ENCODE measurements around the gene CTTNBP2.

The CTTNBP2 gene

DNA sequence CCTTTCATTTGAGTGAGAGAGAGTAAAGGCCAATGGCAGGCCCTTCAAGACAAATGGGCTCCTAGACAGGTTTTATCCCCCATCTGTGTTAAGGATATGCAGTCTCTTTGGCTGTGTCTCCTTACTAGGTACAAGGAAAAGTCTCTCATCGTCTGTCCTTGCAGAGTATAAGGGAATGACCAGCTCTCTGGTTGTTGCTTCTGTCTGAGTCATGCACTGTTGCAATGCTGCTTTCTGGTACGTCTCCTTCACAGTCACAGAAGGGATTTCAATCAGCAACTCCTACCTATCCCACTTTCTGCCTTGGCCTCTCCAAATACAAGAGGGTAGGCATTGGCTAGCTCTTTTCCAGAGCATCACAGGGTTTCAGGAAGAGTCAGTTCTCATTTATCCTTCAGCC, 48.1 kb downstream of the CTTNBP2 start:
- DNase-seq = peak in 1 of 14 donors; percentile 5

DNA sequence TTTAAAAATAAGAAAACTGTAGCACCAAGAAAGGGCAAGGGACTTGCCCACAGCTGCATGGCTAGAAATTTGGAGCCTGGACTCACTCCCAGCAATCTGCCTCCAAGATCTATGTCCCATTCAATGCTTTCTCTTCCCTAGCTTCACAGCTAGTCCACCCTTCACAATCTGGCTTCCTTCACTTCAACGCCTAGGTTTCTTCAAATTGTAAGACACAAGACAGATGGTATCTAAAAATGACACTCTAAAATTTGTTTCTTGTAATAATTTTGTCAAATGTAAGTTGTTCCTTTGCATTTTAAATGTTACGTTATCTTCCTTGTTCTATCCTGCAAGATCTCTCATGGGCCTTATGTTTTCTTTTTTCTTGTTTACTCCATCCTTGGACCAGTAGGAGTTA, 48.6 kb downstream of the CTTNBP2 start:
- DNase-seq = no peak

DNA sequence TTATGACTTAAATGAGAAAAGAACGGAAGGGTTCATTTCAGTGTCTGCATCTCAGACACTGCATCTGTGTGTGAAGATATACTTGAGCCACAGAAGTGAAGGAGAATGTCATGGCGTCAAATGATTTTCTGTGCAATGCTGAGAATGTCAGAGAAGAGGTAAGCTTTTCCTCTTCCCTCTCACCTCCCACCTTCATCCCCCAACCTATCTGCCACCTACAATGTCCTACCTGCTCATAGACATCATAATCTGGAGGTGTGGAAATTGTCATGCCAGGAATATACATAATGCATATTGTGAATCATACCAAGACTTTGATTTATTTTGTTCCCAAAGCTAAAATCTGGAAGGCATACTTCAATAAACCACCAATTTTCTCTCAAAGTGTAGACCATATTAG, 53.7 kb downstream of the CTTNBP2 start:
- DNase-seq = no peak

DNA sequence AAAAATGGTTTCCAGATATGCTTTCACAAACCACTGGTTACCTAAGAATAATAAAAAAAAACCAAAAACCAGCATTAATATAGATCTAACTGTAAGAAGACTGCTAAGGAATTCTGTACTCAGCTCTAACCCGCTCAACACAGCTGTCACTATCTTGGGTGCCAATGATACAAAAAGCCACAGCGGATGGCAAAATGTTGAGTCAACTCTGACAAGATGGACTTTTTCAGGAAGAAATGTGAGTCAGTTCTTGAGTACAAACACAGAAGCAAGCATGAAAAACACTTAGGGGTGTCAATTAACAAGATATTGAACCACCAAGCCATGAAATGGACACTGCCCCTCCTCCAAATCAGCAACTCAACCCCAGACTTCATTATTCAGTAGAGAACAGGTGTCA, 55.0 kb downstream of the CTTNBP2 start:
- no peak for DNase-seq

DNA sequence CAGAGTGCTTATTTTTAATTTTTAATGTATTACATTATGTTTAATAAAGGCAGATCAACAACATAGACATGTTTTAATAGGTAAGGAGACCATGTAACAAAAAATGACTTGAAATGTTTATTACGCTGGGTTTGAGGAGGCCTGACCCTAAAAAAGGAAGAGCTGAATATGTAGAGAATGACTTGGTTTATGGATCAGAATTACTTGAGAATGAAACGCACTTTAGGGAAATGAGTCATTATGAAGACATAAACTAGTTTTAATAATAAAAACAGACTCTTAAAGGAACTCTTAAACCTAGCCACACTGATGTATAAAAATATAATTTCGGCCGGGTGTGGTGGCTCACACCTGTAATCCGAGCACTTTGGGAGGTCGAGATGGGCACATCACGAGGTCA, 56.5 kb downstream of the CTTNBP2 start:
- no peak for DNase-seq

DNA sequence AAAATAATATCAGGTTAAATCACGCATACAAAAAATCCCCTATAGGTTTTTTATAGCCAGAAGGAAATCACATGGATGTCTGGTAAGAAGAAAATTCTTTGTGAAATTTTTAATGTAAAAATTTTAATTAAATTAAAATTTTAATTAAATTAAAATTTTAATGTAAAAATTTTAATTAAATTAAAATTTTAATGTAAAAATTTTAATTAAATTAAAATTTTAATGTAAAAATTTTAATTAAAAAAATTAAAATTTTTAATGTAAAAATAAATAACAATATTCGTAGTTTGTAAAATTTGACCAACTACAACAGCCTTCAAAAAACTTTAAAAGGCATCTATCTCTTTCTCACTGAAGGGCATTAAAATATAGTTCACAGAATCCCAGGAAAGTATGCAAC, 61.5 kb downstream of the CTTNBP2 start:
- DNase-seq = no peak

DNA sequence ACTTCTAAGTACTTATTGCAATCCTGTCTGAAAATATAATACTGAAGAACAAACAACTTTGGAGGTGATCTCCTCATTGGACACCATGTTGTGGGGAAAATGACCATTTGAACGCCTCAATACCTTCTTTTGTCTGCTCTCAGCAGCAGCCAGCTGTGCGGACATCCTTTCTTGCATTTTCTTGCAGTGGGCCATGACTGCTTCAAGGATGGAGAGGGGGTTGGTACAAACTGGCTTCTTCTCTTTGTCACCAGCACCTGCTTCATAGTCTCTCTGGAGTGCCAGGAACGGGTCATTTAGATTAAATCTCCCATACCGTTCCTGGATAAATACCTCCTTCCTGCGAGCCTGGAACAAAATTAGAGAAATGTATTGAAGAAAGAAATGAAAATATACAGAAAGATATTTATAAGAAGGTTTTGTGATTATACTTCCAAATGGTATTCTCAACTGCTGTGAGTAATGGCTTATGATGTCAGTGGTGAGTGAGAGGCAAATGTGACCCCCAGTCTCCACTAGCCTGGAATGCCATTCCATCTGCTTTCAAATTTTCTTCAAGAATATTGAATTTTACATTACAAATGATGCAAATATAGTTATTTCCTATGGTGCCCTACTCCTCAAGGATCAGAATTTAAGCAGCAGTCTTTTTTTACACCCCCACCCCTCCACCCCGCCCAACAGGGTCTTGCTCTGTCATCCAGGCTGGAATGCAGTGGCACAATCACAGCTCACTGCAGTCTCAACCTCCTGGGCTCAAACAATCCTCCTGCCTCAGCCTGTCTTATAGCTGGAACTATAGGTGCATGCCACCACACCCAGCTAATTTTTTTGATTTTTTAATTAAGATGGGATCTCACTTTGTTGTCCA, 62.4 kb downstream of the CTTNBP2 start:
- no peak for DNase-seq

DNA sequence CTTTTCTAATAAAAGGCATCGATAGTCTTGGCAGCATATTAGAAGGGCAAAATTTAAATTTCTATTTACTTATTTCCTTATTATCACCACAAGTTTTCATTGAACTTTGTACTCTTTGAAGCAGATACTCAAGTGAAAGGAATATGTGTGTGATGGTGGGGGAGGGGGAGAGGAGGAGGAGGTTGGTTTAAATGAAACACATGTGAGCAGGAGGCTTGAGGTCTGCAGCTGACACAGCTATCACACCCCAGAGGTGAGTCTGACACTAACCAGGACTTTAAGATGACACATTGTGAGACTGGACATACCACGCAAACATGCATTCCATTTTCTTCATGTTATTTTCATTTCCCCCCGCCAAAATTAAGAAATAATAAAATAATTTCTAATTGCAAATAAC, 63.3 kb downstream of the CTTNBP2 start:
- DNase-seq = no peak

DNA sequence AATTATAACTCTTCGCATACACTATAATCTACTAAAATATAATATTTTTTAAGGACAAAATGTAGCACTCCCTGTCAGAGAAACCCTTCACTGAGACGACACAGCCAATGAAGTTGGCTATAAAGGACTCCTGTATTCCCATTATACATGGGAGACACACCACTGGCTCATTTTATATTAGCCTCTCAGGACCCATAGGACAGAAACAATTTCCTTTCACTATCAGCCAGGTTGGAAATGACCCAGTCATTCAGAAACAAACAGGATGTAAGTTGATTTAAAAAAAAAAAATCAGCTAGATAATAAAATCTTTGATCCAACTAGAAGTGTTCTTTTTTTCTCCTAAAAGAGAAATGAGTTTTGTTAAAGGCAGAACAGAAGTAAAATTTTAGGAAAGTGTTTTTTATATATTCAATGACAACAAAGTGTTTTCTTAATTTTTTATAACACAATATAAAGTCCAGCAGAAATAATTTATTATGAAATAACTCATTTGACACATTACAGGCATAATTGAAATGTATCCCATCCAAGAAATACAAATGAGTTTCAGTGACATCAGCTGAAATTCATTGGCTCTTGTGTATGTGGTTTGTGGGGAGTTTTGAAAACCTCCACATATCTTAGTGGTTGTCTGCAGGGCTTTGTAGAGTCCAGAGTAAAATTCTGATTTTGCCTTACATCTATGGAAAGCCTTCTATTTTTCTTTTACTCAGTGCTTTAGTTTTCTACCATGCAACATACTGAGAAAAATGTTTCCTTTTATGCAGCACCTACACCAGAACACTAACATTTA, 64.1 kb downstream of the CTTNBP2 start:
- DNase-seq = no peak

DNA sequence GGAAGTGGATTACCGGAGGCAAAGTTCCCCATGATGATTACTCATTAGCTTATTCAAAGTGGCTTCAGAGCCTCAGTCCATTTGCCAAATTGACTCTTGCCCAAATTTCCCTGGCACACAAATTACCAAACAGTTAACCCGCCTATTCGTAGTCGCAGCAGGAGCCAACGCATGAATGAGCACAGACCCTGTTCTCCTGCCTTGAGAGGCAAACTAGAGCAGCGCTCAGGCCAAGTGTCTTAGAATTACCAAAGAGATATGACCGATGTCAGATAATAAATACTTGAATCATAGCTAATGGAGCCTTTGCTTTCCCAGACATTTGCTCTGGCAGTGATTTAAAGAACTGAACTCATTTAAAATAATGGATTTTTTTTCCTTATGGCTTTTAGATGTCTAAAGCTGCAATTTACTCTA, 64.9 kb downstream of the CTTNBP2 start:
- DNase-seq = peak in 11 of 14 donors; percentile 21 to 93 (median 48)

DNA sequence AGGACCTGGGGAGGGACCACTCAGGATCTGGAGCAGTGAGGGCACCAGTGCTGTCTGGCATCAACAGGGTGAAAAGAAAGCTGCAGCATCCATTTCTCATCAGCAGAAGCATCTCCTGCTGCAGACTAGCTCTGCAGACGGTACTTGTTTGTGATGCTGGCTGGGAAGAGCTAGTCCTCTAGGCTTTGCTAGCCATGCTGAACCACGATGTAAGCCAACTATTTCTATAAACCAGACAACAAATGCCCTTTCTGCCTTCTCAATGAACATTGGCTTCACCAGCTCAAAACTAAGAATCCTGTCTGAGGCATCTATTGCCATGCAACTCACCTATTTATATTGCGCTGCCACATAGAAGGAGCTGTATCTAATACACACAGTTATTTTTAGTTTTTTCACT, 65.6 kb downstream of the CTTNBP2 start:
- DNase-seq = no peak

DNA sequence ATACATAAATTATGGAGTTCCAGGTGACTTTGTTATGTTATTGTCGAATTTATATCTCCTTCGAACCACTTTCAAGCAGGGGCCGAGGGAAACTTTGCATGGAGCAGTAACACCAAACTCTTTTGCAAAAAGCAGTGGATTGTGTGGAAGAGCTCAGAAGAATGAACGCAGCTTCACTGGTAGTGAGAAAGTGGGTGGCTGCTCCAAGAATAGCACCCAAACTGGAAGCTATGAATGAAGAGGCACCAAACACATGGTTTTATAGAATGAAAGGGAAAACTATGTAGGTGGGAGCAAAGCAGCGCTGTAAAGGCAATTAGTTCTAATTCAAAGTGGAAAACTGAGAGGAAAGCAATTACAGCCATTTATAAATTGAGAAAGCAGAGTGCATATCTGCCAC, 67.2 kb downstream of the CTTNBP2 start:
- DNase-seq = no peak

DNA sequence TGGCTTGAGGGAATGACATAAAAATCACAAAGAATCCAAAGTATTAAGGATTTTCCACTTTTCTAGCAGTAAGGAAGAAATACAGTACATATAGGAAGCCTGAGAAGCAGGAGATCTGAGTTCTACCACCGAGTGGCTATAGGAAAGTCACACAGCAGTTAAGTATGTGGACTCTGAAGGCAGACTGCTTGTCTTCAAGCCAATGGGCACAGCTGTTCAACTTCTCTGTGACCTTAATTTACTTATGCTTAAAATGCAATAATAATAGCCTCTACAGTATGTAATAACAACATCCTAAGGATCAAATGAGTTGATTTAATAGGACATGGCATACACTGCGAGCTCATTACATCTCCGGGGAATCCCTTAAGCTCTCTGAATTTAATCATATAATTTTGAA, 68.0 kb downstream of the CTTNBP2 start:
- DNase-seq = no peak

DNA sequence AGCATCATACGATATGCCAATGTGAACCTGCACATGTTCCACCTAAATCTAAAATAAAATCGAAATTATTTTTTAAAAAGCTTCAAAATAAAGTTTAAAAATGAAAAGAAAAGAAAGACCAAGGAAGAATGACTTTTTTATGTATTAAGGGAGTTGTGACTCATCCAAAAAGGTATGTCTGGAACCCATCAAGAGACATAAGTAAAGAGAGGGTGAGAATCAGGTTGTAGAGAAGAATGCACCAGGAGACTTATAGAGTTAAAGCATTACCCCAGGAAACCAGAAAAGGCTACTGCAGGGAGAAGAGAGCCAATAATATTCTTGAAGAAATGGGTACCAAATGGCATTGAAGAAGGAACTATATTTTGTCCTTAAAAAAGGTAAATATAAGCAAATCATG, 69.8 kb downstream of the CTTNBP2 start:
- no peak for DNase-seq

DNA sequence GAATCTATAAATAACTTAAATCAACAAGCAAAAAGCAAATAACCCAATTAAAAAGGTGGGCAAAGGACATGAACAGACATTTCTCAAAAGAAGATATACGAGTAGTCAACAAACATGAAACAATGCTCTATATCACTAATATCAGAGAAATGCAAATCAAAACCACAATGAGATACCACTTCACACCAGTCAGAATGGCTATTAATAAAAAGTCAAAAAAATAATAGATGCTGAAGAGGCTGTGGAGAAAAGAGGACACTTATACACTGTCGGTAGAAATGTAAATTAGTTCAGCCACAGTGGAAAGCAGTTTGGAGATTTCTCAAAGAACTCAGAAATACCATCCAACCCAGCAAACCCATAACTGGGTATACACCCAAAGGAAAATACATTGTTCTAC, 70.6 kb downstream of the CTTNBP2 start:
- DNase-seq = no peak

DNA sequence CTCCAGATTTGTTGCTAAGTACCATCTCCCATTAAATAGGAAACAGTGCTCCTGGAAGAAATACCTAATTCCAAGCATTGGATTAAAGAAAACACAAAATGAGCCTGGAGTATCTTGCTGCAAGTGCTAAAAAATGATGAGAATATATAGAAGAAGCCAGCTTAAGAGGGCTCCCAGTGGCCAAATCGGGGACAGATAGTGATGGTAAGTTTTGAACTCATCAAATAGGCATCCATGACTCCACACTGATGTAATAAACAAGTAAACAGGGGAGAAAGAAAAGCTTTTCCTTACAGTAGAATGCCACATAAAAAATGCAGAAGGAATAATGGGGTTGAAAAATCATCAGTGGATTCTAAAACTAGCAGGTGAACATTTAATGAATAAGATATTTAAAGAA, 72.4 kb downstream of the CTTNBP2 start:
- no peak for DNase-seq

DNA sequence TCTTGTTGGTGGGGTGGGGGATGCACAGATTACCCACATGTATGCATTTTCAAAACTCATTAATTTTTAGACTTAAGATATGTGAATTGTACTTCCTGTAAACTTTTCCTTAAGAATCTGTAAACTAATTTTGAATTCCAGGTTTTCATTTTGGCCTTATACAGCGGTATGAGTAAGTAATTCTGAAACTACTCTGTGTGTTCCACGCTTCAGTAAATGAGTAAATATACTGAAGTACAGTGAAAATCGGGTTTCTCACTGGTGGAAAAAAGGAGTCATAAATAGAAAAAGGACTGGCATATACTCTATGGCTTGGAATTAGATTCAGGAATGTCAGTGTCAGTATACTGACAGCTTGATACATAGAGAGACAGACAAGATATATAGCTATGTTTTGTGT, 72.8 kb downstream of the CTTNBP2 start:
- DNase-seq = no peak

DNA sequence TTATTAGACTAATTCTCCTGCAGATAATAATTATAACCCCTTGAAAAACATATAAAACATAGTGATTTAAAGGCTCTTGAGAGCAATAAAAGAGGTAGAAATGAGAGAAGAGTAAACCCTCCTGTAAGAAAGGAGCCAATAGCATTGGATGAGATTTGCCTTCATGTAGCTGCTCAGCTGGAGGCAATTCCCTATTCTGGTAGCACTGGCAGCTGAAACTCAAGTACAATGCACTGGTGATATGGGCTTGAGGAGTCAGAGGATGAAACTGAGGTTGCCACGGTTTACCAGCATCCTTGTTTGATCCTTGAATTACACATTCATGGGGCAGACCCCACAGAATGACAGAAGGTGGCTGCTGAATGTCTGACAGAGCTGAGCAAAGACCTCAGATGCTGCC, 76.4 kb downstream of the CTTNBP2 start:
- DNase-seq = no peak

DNA sequence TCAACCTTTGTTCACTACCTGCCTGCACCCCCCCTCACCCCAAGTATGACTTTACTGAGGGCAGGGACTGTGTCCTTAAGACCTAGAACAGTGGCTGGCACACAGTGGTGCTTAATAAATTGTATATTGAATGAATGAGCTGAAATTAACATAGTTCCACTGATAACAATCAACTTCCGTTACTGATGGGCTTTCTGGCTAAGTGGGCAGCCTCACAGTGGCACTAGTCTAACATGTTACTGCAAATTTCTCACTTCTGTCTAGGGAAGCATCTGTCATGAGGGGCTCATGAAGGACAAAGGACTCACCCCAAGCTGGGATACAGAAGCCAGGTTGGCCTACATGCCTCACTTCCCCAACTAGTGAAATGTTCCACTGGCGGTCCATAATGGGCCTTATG, 79.3 kb downstream of the CTTNBP2 start:
- DNase-seq = no peak

DNA sequence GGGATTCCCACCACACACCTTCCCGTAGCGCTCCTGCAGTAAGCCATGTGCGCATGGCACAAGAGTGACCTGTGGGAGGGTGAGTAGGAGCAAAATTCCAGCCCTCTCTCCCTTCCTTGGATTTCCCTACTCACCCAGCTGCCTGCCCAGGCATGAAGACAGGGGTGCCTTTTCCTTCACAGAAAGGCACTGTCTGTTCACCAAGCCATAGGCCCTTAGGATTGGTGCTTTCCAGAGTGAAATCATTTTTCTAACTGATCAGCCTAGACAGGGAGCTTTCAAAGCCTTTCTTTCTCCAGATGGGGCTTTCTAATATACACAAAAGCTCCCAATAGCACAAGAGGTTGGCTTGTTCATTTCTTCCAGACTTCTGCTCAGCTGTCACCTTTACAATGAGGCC, 79.7 kb downstream of the CTTNBP2 start:
- DNase-seq = no peak

DNA sequence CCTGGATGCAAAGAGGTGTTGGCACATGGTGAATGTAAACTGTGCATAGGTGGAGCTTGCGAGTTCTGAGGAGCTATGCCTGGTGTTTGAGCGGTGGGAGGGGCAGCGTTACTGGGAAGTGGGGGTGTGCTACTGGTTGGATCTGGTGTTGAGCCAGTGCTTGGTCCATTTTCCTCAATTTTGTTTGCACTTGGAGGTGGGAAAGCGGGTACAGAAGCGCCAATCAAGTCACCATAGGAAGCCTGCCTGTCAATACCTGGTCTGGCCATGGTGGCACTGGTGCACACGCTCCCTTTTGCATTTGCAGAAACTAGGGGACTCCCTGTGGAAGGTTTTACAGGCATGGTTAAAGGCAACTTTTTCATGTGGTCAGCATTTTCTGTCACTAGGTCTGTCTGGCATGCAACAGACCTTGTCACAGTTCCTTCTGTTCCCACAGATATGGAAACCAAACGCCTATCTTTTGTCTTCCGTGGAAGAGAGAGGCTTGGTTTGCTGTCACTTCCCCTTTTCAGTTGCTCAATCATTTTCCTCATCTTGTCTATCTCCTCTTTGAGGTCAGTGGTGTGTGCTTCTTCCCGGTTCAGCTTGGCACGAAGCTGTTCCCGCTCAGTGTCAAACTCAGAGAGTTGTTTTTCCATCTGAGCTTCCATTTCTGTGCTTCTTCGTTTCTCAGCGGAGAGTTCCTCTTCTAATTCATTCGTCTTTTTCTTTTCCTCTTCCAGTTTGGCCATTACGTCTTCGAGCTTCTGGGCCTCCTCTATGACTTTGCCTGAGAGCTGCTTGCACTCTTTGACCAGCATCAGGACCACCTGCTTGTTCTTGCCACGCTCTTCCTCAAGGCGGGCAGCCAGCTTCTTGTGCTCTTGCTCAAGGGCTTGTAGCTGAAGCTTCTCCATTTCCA, 81.1 kb downstream of the CTTNBP2 start:
- peak in 1 of 14 donors; percentile 43 for DNase-seq

DNA sequence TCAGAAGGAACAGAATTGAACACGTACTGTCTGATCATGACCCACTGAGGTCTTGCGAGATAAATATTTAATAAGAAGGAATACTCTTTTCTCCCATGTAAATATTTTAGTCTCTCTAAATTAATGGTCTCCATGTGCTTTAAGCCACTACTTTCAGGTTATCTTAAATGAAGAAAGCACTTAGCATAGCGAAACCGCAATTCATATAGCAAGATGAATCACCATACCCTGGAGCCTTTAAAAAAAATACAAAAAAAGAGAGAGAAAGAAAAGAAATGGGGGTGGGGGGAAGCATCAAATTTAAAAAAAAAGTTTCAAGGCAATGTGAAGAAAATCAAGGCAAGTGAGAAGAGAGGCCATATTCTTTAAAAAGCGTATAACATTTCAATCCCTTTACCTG, 82.5 kb downstream of the CTTNBP2 start:
- DNase-seq = no peak

DNA sequence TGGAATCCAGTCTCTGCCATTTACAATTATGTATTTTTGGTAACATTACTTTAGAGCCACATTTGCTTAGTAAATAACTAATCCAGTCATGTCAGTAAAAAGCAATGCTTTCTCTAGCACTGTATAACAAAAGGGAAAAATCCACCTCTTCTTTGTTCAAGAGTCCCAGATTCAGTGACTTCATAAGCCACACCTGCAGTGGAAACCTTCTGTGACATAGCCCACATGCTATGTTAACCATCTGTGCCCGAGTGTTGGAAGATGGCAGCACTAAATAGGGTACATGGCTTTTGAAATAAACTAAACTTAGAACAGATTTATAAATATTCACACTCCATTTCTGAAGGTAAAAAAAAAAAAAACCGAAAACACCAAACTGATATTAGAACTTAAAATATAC, 83.0 kb downstream of the CTTNBP2 start:
- peak in 1 of 14 donors; percentile 63 for DNase-seq
